PC-9 (cell line): Measurements from ENCODE around the gene TATDN3.

Experiments
- CTCF ChIP-seq: fragments of 200-600 bp; sonication (generic); conservative IDR thresholded peaks from 2 replicates; pipeline ENCODE4 v1.6.1; 2017; ENCODE audit warnings: mixed run types, antibody characterized with exemption, mild to moderate bottlenecking, moderate library complexity
- EZH2 ChIP-seq: fragments of 200-600 bp; sonication (generic); IDR thresholded peaks from 2 replicates; pipeline ENCODE4 v1.8.0; 2017; ENCODE audit warnings: antibody characterized with exemption, low read depth

- TF ChIP-seq EZH2 (no peak), CTCF (no peak)
Measured at GRCh38 chr1:212838145-212838544, 46.5 kb downstream of the TATDN3 start.
